GM13976 (cell line): ENCODE results near the gene MGST1.

Experiments
- DNase-seq: peaks from one replicate; pipeline ENCODE4 v3.0.0; 2012; ENCODE audit warnings: low spot score
- in situ Hi-C: fragments of 300-500 bp; cut with MboI; formaldehyde crosslinking; loops from one replicate; pipeline ENCODE4 v1.12.0; 2022; ENCODE audit warnings: low sequenced_read_pairs, mixed read lengths, inconsistent platforms; ENCODE audit not compliant: unreplicated experiment
- TF ChIP-seq, protein P1 (sequence below): IDR thresholded peaks from 2 replicates; pipeline ENCODE4 v1.5.1; 2012; ENCODE audit warnings: borderline replicate concordance, mild to moderate bottlenecking; ENCODE audit not compliant: insufficient read depth; ENCODE audit errors: extremely low read depth, missing control alignments, control extremely low read depth

Gene MGST1

DNA sequence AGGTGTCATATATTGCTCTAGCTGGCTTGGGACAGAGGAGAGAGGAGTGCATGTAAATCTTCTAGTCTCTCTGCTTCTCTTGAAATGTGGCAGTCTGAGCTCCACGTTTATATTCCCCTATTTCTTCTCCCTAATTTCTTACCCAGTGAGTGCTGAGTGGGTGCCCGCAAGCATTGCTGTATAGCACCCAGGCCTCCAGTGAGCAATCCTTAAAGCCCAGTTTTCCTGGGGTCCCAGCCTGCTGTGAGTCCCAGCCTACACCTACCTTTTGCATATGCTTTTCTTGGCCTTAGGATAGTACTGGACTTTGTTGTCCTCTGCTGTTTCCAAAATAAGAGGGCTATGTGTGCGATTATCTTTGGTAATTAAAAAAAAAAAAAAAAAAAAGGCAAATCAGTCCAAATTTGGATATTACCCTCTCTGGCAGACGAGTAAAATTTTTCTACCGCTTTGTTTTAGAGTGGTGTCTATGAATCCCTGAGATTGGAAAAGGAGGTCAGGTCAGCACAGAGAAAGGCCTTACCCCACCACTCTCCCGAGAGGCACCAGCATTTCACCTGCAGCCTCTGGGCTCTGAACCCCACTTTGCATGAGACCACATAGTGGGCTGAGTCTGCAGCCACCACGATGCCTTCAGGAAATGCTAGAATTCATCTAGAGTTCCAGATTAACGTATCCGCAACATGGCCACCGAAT is 1.1 kb downstream of the MGST1 start:
- no peak for DNase-seq
- in situ Hi-C loops: no loop called here
- TF ChIP-seq, protein P1, sequence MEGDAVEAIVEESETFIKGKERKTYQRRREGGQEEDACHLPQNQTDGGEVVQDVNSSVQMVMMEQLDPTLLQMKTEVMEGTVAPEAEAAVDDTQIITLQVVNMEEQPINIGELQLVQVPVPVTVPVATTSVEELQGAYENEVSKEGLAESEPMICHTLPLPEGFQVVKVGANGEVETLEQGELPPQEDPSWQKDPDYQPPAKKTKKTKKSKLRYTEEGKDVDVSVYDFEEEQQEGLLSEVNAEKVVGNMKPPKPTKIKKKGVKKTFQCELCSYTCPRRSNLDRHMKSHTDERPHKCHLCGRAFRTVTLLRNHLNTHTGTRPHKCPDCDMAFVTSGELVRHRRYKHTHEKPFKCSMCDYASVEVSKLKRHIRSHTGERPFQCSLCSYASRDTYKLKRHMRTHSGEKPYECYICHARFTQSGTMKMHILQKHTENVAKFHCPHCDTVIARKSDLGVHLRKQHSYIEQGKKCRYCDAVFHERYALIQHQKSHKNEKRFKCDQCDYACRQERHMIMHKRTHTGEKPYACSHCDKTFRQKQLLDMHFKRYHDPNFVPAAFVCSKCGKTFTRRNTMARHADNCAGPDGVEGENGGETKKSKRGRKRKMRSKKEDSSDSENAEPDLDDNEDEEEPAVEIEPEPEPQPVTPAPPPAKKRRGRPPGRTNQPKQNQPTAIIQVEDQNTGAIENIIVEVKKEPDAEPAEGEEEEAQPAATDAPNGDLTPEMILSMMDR: no peak

GRCh38 chr12:16349131-16349460 is 1.7 kb downstream of the MGST1 start:
- in situ Hi-C loops: no loop called here
- TF ChIP-seq, protein P1: no peak
- DNase-seq: no peak

GRCh38 chr12:16350682-16351081 is 3.2 kb downstream of the MGST1 start:
- TF ChIP-seq, protein P1: no peak
- DNase-seq: no peak
- in situ Hi-C loops: no loop called here

DNA sequence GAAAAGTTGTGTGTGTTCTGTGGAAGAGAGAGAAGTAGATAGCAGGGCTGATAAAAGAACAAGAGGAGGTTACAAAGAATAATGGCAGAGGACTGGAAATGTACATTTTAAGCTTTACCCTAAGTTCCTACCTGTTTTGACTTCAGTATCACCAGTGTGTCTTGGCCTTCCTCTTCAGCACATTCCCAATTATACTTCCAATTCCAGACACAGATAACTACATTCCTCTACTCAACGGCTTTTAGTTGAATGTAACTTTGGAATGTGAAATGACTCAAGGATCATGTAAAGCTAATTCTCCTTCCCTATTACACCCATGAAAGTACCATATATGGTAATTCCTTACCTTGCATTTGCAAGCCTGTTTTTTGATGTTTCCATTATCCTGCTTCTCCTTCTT is 5.0 kb downstream of the MGST1 start:
- in situ Hi-C loops: no loop called here
- TF ChIP-seq, protein P1: no peak
- no peak for DNase-seq

GRCh38 chr12:16358878-16359277 is 11.4 kb downstream of the MGST1 start:
- in situ Hi-C loops: no loop called here
- no peak for DNase-seq
- TF ChIP-seq, protein P1: no peak

GRCh38 chr12:16359512-16360491 is 12.4 kb downstream of the MGST1 start:
- DNase-seq: no peak
- in situ Hi-C loops: no loop called here
- TF ChIP-seq, protein P1: peak; percentile 41
